Measurements from ENCODE around the gene TLR3.

The TLR3 gene

DNA sequence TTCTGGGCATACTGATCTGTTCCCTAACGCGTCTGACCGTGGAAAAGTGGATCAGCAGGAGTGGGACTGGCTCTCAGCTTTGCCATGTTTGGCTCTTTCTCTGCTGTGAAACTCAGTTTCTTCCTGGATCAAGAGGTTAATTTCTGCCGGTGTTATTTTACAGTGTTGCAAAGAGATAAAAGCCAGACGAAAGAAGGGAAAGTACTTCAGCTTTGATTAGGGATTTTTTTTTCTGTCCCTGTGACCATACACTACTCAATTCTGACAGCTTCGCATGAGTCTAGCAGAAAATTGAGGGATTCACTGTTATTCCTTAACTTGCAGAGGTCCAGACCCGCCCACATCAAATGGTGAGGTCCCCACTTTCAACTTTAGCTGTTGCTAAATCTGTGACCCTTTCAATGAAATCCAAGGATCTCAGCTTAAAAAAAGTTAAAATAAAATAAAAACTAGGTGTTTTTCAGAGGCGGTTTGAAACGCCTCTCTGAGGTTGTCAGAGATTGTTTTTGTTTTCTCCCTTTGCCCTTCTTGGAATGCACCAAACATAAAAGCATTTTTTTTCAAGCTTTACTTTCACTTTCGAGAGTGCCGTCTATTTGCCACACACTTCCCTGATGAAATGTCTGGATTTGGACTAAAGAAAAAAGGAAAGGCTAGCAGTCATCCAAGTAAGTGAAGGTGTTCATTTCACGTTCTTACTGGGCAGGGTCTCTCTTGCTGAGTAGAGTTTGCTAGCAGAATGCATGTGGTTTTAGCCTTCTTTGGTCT is at the start of gene TLR3:
Gene TLR3, plus strand, starts transcription at position 576 of the 768 bp plus-strand sequence. CDS start 7,464 bp downstream, outside the sequence.
- Histone ChIP-seq H3K9ac (peak within 1 kb of the TSS; percentile 37; the same call in 1 of the 2 replicates), H3K27me3 (ENCODE audit: insufficient read depth, low read depth) (no peaks in the 10 kb centered on the region), H2AFZ (ENCODE audit: low read depth) (peak within 1 kb of the TSS; percentile 92), H4K20me1 (ENCODE audit: insufficient read depth) (no peaks in the 10 kb centered on the region), H3K27ac (0 out of 2 replicates have a peak within 1 kb of the TSS, but pooled peaks have one; percentile 1), H3K36me3 (ENCODE audit: insufficient read depth) (no peaks in the 10 kb centered on the region), H3K4me2 (peak within 1 kb of the TSS; percentile 74), H3K4me3 (IDR thresholded peaks at IDR 0.05; ENCODE audit: insufficient read depth, low read depth, low read length) (no peak within 1 kb of the TSS), H3K79me2 (ENCODE audit: insufficient read depth, low read depth) (no peaks in the 10 kb centered on the region), H3K4me1 (ENCODE audit: low read depth, poor library complexity, severe bottlenecking) (peaks cover 15% of the 10 kb centered on the region)
- TF ChIP-seq, protein P1, sequence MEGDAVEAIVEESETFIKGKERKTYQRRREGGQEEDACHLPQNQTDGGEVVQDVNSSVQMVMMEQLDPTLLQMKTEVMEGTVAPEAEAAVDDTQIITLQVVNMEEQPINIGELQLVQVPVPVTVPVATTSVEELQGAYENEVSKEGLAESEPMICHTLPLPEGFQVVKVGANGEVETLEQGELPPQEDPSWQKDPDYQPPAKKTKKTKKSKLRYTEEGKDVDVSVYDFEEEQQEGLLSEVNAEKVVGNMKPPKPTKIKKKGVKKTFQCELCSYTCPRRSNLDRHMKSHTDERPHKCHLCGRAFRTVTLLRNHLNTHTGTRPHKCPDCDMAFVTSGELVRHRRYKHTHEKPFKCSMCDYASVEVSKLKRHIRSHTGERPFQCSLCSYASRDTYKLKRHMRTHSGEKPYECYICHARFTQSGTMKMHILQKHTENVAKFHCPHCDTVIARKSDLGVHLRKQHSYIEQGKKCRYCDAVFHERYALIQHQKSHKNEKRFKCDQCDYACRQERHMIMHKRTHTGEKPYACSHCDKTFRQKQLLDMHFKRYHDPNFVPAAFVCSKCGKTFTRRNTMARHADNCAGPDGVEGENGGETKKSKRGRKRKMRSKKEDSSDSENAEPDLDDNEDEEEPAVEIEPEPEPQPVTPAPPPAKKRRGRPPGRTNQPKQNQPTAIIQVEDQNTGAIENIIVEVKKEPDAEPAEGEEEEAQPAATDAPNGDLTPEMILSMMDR (conservative IDR thresholded peaks at IDR 0.05; ENCODE audit: low read depth, low read length), result no peak

- Histone ChIP-seq H2AFZ (ENCODE audit: low read depth) (no peak overlapping the region), H3K36me3 (ENCODE audit: insufficient read depth) (no peaks in the 10 kb centered on the region), H4K20me1 (ENCODE audit: insufficient read depth) (no peaks in the 10 kb centered on the region), H3K27ac (no peak overlapping the region), H3K4me1 (ENCODE audit: low read depth, poor library complexity, severe bottlenecking) (no peaks in the 10 kb centered on the region), H3K9ac (no peak overlapping the region), H3K79me2 (ENCODE audit: insufficient read depth, low read depth) (no peaks in the 10 kb centered on the region), H3K27me3 (ENCODE audit: insufficient read depth, low read depth) (no peaks in the 10 kb centered on the region), H3K4me2 (no peak overlapping the region), H3K4me3 (IDR thresholded peaks at IDR 0.05; ENCODE audit: insufficient read depth, low read depth, low read length) (no peak overlapping the region)
- TF ChIP-seq, protein P1 (conservative IDR thresholded peaks at IDR 0.05; ENCODE audit: low read depth, low read length), result no peak
Observed at GRCh38 chr4:186019269-186019668, 49.7 kb upstream of the TLR3 start.

DNA sequence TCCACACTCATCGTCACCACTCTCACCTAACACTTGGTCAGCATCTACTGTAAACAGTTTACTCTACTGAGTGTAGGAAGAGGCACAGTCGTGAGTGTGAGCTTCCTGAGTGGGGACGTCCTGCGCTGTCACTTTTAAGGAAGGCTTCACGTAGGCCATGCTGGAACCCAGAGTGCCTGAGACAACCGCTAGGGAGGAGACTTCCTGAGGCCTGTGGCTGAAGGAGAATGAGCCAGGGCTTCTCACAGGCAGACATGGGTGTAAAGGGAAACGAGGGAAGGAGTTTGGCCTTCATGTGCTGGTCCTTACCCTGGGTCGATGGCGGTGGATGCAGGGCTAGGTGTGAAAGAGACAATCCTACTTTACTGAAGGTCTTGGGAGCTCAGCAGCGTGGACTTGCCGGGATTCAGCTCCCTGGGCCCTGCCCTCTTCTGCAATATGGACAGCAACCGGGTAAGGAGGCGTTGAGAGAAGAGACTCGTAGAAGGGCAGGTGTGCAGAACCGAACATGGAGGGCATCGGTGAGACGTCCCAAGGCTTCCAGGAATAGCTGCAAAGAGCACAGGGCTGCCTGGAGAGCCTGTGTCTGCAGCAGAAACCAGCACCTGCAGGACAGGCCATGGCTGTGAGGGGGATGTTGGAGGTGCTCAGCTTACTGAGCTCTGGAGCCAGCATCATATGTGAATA is 48.7 kb upstream of the TLR3 start:
- H4K20me1 ChIP-seq (ENCODE audit: insufficient read depth), result no peaks in the 10 kb centered on the region
- TF ChIP-seq, protein P1 (conservative IDR thresholded peaks at IDR 0.05; ENCODE audit: low read depth, low read length), result no peak
- no peak overlapping the region for H3K27ac ChIP-seq
- no peak overlapping the region for H3K4me2 ChIP-seq
- no peaks in the 10 kb centered on the region for H3K36me3 ChIP-seq (ENCODE audit: insufficient read depth)
- H3K9ac ChIP-seq, result no peak overlapping the region
- H3K79me2 ChIP-seq (ENCODE audit: insufficient read depth, low read depth), result no peaks in the 10 kb centered on the region
- H3K4me1 ChIP-seq (ENCODE audit: low read depth, poor library complexity, severe bottlenecking), result no peaks in the 10 kb centered on the region
- H3K27me3 ChIP-seq (ENCODE audit: insufficient read depth, low read depth), result no peaks in the 10 kb centered on the region
- H3K4me3 ChIP-seq (IDR thresholded peaks at IDR 0.05; ENCODE audit: insufficient read depth, low read depth, low read length), result no peak overlapping the region
- no peak overlapping the region for H2AFZ ChIP-seq (ENCODE audit: low read depth)

GRCh38 chr4:186020793-186021407 is 48.1 kb upstream of the TLR3 start:
- no peaks in the 10 kb centered on the region for H3K4me1 ChIP-seq (ENCODE audit: low read depth, poor library complexity, severe bottlenecking)
- no peak overlapping the region for H3K9ac ChIP-seq
- no peaks in the 10 kb centered on the region for H3K79me2 ChIP-seq (ENCODE audit: insufficient read depth, low read depth)
- no peak overlapping the region for H3K27ac ChIP-seq
- H3K27me3 ChIP-seq (ENCODE audit: insufficient read depth, low read depth), result no peaks in the 10 kb centered on the region
- no peaks in the 10 kb centered on the region for H4K20me1 ChIP-seq (ENCODE audit: insufficient read depth)
- H3K4me2 ChIP-seq, result no peak overlapping the region
- no peaks in the 10 kb centered on the region for H3K36me3 ChIP-seq (ENCODE audit: insufficient read depth)
- TF ChIP-seq, protein P1 (conservative IDR thresholded peaks at IDR 0.05; ENCODE audit: low read depth, low read length), result no peak
- no peak overlapping the region for H3K4me3 ChIP-seq (IDR thresholded peaks at IDR 0.05; ENCODE audit: insufficient read depth, low read depth, low read length)
- H2AFZ ChIP-seq (ENCODE audit: low read depth), result no peak overlapping the region
